IMR-90 (cell line): ENCODE results near the gene KIR3DL1. TPM values are rescaled to one million over a fixed set of nuclear protein-coding genes. Genes with fewer than 3 reads are reported as not detected.
"Not testable (repeated sequence)": the region's sequence is repeated elsewhere in the genome, so short reads cannot be mapped to it uniquely, and the experiment has no call there.

Source experiments
- ATAC-seq: fragments of 200-7000 bp; cut with Tn5 transposase; 2 replicates; pipeline ENCODE4 v1.9.1; 2020; ENCODE audit warnings: low read depth, mild to moderate bottlenecking, moderate library complexity
- BruUV-seq: library from RNA; stranded (reverse); fragments of 400-500 nt; replicated peaks from 2 replicates; lab custom pipeline; 2021; lab: Mats Ljungman, UMichigan
- CTCF ChIA-PET: fragments of 300-600 bp; formaldehyde crosslinking; extraction: SDS; loops from one replicate; lab custom pipeline; 2021; ENCODE audit warnings: antibody characterized with exemption; lab: Yijun Ruan, JAX
- POLR2A ChIA-PET: fragments of 300-600 bp; sonication (Branson Sonifier 250); formaldehyde crosslinking; loops from one replicate; lab custom pipeline; 2022; ENCODE audit warnings: antibody characterized with exemption; ENCODE audit not compliant: unreplicated experiment; lab: Charles Lee
- DNase-seq: peaks from one replicate; pipeline ENCODE4 v3.0.0; 2013
- H2AFZ ChIP-seq: replicated peaks from 2 replicates; pipeline ENCODE3; 2013; ENCODE audit warnings: low read length, mild to moderate bottlenecking; ENCODE audit not compliant: poor library complexity
- H2AK5ac ChIP-seq: 2 replicates; pipeline ENCODE4 v1.6.1; 2013; ENCODE audit warnings: low read depth, low read length, inconsistent platforms
- H2AK9ac ChIP-seq: replicated peaks from 2 replicates; pipeline ENCODE3; 2013; ENCODE audit warnings: mild to moderate bottlenecking, low read depth, low read length, moderate library complexity; ENCODE audit not compliant: poor library complexity
- H2BK120ac ChIP-seq: 2 replicates; pipeline ENCODE4 v1.6.1; 2013; ENCODE audit warnings: low read depth, low read length, inconsistent platforms
- H2BK15ac ChIP-seq: 3 replicates; pipeline ENCODE4 v1.6.1; 2013; ENCODE audit warnings: low read depth, low read length, inconsistent platforms
- H2BK20ac ChIP-seq: 2 replicates; pipeline ENCODE4 v1.6.1; 2013; ENCODE audit warnings: low read depth, mild to moderate bottlenecking, inconsistent platforms, low read length, moderate library complexity
- H2BK5ac ChIP-seq: 2 replicates; pipeline ENCODE4 v1.6.1; 2013; ENCODE audit warnings: mild to moderate bottlenecking, low read depth, low read length, inconsistent platforms; ENCODE audit not compliant: poor library complexity, severe bottlenecking
- H3K14ac ChIP-seq: replicated peaks from 2 replicates; pipeline ENCODE4 v1.6.1; 2013; ENCODE audit warnings: low read depth, low read length, inconsistent platforms
- H3K18ac ChIP-seq: 2 replicates; pipeline ENCODE4 v1.6.1; 2013; ENCODE audit warnings: low read depth, low read length, control low read depth
- H3K23ac ChIP-seq: 2 replicates; pipeline ENCODE4 v1.6.1; 2013; ENCODE audit warnings: low read depth, low read length, inconsistent platforms
- H3K27ac ChIP-seq: 2 replicates; pipeline ENCODE4 v1.5.1; 2013; ENCODE audit warnings: mild to moderate bottlenecking, control low read depth, low read length; ENCODE audit not compliant: insufficient read depth
- H3K27me3 ChIP-seq: 2 replicates; pipeline ENCODE4 v1.6.1; 2013; ENCODE audit warnings: low read length; ENCODE audit not compliant: control insufficient read depth, insufficient read depth
- H3K36me3 ChIP-seq: 2 replicates; pipeline ENCODE4 v1.6.1; 2013; ENCODE audit warnings: low read length, mixed read lengths; ENCODE audit not compliant: control insufficient read depth, insufficient read depth
- H3K4ac ChIP-seq: 2 replicates; pipeline ENCODE4 v1.6.1; 2013; ENCODE audit warnings: low read depth, low read length, inconsistent platforms
- H3K4me1 ChIP-seq: 2 replicates; pipeline ENCODE4 v1.6.1; 2013; ENCODE audit warnings: low read length, mixed read lengths; ENCODE audit not compliant: control insufficient read depth, insufficient read depth
- H3K4me2 ChIP-seq: 2 replicates; pipeline ENCODE4 v1.6.1; 2013; ENCODE audit warnings: low read depth, mild to moderate bottlenecking, control low read depth, low read length, moderate library complexity
- H3K4me3 ChIP-seq: 2 replicates; pipeline ENCODE4 v1.5.1; 2013; ENCODE audit warnings: low read depth, mild to moderate bottlenecking, control low read depth, low read length, moderate library complexity; ENCODE audit not compliant: insufficient read depth
- H3K56ac ChIP-seq: 2 replicates; pipeline ENCODE4 v1.6.1; 2013; ENCODE audit warnings: low read length, inconsistent platforms; ENCODE audit not compliant: insufficient read depth; ENCODE audit errors: extremely low read depth
- H3K79me1 ChIP-seq, 2 experiments: 2 replicates each; pipeline ENCODE4 v1.6.1; 2013; ENCODE audit warnings: low read length in 2 of 2, inconsistent platforms in 1 of 2, low read depth in 1 of 2
- H3K9ac ChIP-seq: 2 replicates; pipeline ENCODE4 v1.6.1; 2013; ENCODE audit warnings: low read depth, low read length, control low read depth
- H3K9me1 ChIP-seq: 2 replicates; pipeline ENCODE4 v1.6.1; 2013; ENCODE audit warnings: low read length, inconsistent platforms; ENCODE audit not compliant: insufficient read depth
- H3K9me3 ChIP-seq: 2 replicates; pipeline ENCODE4 v1.6.1; 2013; ENCODE audit warnings: low read length; ENCODE audit not compliant: control insufficient read depth, insufficient read depth
- H4K20me1 ChIP-seq: 2 replicates; pipeline ENCODE4 v1.6.1; 2013; ENCODE audit warnings: low read length, inconsistent platforms; ENCODE audit not compliant: insufficient read depth
- H4K5ac ChIP-seq: 2 replicates; pipeline ENCODE4 v1.6.1; 2013; ENCODE audit warnings: mild to moderate bottlenecking, low read depth, low read length, control low read depth
- H4K8ac ChIP-seq, 2 experiments: 2 replicates each; pipeline ENCODE4 v1.6.1; 2013; ENCODE audit warnings: low read depth in 2 of 2, low read length in 2 of 2, control low read depth in 1 of 2, inconsistent platforms in 1 of 2
- H4K91ac ChIP-seq: 2 replicates; pipeline ENCODE4 v1.6.1; 2013; ENCODE audit warnings: low read depth, low read length, inconsistent platforms; ENCODE audit not compliant: insufficient read depth
- WGBS, 2 experiments: methylation state at CpG; one replicate each; pipeline versions ENCODE4 v1.1.5 to v1.1.7; 2013; ENCODE audit warnings: missing lambda C conversion rate in 2 of 2; ENCODE audit not compliant: insufficient read length in 1 of 2; ENCODE audit errors: extremely low coverage in 2 of 2; 5-methylcytosine and 5-hydroxymethylcytosine counted together
- dilution Hi-C: fragments of 300-500 bp; cut with HindIII; formaldehyde crosslinking; loops from one replicate; pipeline ENCODE4 v1.14.3; 2018; ENCODE audit warnings: low sequenced_read_pairs; ENCODE audit not compliant: unreplicated experiment
- in situ Hi-C: fragments of 300-500 bp; cut with MboI; formaldehyde crosslinking; loops from 3 replicates; pipeline ENCODE4 v1.14.3; 2019; ENCODE audit warnings: low sequenced_read_pairs, inconsistent platforms, mixed read lengths
- intact Hi-C: fragments of 100-400 bp; cut with micrococcal nuclease; formaldehyde crosslinking; loops from 2 replicates; pipeline ENCODE4 v1.10.0; 2022
- polyA plus RNA-seq, 3 experiments: library from polyadenylated mRNA; depleted of rRNA; stranded (reverse); fragments of >200 nt; gene quantifications; 2 replicates each; pipeline ENCODE4 v1.2.3, GENCODE V29; 2012; ENCODE audit warnings: low replicate concordance in 1 of 3
- total RNA-seq: library from RNA; depleted of rRNA; stranded (reverse); fragments of >200 nt; gene quantifications from 2 replicates; pipeline ENCODE4 v1.2.3, GENCODE V29; 2012

KIR3DL1 gene
- total and polyA plus RNA-seq, 2 of the 4 experiments (the other 2 are of a cell fraction), result not detected

GRCh38 chr19:54772666-54773065 is 43.6 kb upstream of the KIR3DL1 start:
- H3K9ac ChIP-seq, ATAC-seq, H3K4me1 ChIP-seq, H2BK5ac ChIP-seq, H2AK9ac ChIP-seq, H4K91ac ChIP-seq, POLR2A ChIA-PET, H2BK120ac ChIP-seq, H3K23ac ChIP-seq, H2BK15ac ChIP-seq, H3K27me3 ChIP-seq, H4K20me1 ChIP-seq, H4K8ac ChIP-seq, H2BK20ac ChIP-seq, CTCF ChIA-PET, H3K4me3 ChIP-seq, H3K56ac ChIP-seq, in situ Hi-C loops, H3K14ac ChIP-seq, H3K4me2 ChIP-seq, H3K36me3 ChIP-seq, BruUV-seq, dilution Hi-C loops, H3K27ac ChIP-seq, H3K79me1 ChIP-seq, H2AFZ ChIP-seq, H2AK5ac ChIP-seq, H3K9me3 ChIP-seq, H3K9me1 ChIP-seq, H3K4ac ChIP-seq, intact Hi-C loops, DNase-seq, H4K5ac ChIP-seq, H3K18ac ChIP-seq: not testable (repeated sequence)
- no CpG with 5 or more reads among the region's 2 CpGs for WGBS, 2 experiments

- H3K27me3 ChIP-seq, H3K79me1 ChIP-seq, H3K4ac ChIP-seq, H3K9me1 ChIP-seq, H3K36me3 ChIP-seq, CTCF ChIA-PET, ATAC-seq, H2AK9ac ChIP-seq, H3K9me3 ChIP-seq, H4K5ac ChIP-seq, H3K14ac ChIP-seq, H3K23ac ChIP-seq, DNase-seq, H2BK15ac ChIP-seq, H3K4me2 ChIP-seq, H2AFZ ChIP-seq, in situ Hi-C loops, H4K91ac ChIP-seq, H4K8ac ChIP-seq, H3K27ac ChIP-seq, H4K20me1 ChIP-seq, H3K4me3 ChIP-seq, H2BK120ac ChIP-seq, H2BK20ac ChIP-seq, POLR2A ChIA-PET, H2BK5ac ChIP-seq, BruUV-seq, H3K9ac ChIP-seq, H3K4me1 ChIP-seq, intact Hi-C loops, H3K18ac ChIP-seq, dilution Hi-C loops, H2AK5ac ChIP-seq, H3K56ac ChIP-seq: not testable (repeated sequence)
- WGBS, 2 experiments, result no CpG with 5 or more reads among the region's 12 CpGs
Observed at GRCh38 chr19:54775095-54775815, 41.0 kb upstream of the KIR3DL1 start.
